COR-L47 (cell line): ENCODE data around the gene FGA.

Experiments used
- DNase-seq: peaks from one replicate; lab custom pipeline; 2025; lab: John Stamatoyannopoulos, UW

FGA gene

DNA sequence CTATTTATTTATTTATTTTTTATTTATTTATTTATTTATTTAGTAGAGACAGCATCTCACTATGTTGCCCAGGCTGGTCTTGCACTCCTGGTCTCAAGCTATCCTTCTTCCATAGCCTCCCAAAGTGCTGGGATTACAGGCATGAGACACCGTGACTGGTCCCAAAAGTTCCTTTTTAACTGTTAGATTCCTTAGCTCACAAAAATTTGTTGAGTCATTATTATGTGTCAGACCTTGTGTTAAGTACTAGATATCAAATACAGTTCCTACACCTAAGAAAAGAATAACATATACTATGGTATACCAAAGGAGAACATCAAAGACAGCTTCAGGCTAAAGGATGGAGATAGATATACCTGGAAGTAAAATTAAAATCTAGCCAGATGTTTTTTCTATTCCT, 11.6 kb downstream of the FGA start:
- DNase-seq: no peak

GRCh38 chr4:154577324-154577723, 13.2 kb downstream of the FGA start:
- no peak for DNase-seq

DNA sequence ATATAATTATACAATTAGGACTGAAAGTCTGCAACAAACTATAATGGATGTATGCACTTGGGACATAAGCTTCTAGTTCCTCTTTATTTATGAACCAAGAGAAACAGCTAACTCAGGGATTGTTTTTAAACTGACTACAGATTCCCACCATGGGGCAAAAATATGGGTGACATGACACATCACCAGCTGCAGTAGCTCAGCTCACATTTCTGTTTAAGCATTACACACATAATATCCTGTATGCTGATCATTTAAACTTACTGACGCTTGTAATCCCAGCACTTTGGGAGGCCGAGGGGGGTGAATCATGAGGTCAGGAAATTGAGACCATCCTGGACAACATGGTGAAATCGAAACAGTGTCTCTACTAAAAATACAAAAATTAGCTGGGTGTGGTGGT, 16.2 kb downstream of the FGA start:
- no peak for DNase-seq

GRCh38 chr4:154573190-154573870, 17.2 kb downstream of the FGA start:
- no peak for DNase-seq

- DNase-seq: no peak
Measured at GRCh38 chr4:154569584-154569983, 21.0 kb downstream of the FGA start.

GRCh38 chr4:154569028-154569427, 21.5 kb downstream of the FGA start:
- no peak for DNase-seq

- DNase-seq: no peak
Measured at GRCh38 chr4:154566639-154567204, 23.8 kb downstream of the FGA start.

- DNase-seq: no peak
Measured at GRCh38 chr4:154565704-154566103, 24.8 kb downstream of the FGA start.

- no peak for DNase-seq
Measured at GRCh38 chr4:154564311-154564710, 26.2 kb downstream of the FGA start.

- DNase-seq: no peak
Measured at GRCh38 chr4:154562697-154563254, 27.8 kb downstream of the FGA start, which contains the start of gene FGB. Gene FGB (plus strand): TSS chr4:154563011. CDS start chr4:154563019, 8 bp downstream.

- DNase-seq: no peak
Measured at GRCh38 chr4:154560824-154561231, 29.7 kb downstream of the FGA start.

DNA sequence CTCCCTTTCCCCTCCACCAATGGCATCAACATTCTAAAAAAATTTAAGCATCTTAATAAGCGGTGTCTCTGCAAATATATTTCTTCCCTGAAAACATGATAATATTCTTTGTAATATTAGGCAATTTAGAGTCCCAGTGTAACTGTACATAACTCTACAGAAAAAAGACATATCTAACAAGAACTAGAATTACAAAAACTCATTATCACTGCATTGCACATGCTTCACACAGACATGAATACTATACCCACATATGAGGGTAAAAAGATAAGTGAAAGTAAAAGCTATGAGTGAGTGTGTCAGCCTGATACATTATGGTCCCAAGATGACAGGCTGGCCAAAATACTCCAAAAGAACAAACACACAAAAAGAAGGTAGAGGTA, 30.1 kb downstream of the FGA start:
- no peak for DNase-seq

GRCh38 chr4:154559494-154560418, 30.8 kb downstream of the FGA start:
- peak; percentile 9 for DNase-seq

DNA sequence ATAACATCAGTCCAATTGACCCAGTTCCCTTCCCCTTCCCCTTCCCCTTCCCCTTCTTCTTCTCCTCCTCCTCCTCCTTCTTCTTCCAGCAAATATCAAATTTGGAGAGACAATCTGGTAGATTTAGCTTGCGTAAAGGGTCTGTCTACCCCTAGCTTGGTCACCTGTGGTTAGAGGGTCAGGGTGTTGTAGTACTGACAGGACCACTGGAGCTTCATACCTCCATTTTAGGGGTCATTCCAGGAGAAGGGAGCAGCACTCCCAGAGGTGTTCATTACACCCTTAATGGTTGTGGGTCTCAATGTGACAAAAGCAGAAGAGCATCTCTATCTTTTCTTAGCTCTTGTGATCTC, 31.4 kb downstream of the FGA start:
- no peak for DNase-seq

GRCh38 chr4:154551872-154552686, 38.5 kb downstream of the FGA start:
- DNase-seq: peak; percentile 47

- DNase-seq: peak; percentile 94
Measured at GRCh38 chr4:154549894-154550790, 40.4 kb downstream of the FGA start, which contains the start of gene PLRG1. Gene PLRG1 (minus strand): TSS chr4:154550400. CDS start chr4:154550308, 92 bp downstream.

DNA sequence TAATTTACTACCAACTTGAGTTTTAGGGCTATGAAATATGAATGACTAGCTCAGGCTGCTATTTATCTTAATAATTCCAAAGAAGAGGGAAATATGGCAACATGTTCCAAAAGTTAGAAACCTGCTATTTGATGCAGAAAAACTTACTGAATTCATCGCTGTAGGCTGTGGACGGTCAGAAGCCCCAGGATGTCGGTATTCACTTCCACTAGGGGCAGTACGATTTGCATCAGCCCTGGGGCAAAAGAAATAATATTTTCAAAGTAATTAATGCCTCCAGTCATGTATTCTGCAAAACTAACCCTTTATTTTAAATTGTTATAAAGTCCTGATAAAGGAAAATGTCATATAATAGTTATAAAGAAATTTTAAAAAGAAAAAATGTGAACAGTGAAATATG, 44.9 kb downstream of the FGA start:
- DNase-seq: no peak

- DNase-seq: no peak
Measured at GRCh38 chr4:154542271-154542879, 48.2 kb downstream of the FGA start.
